OCI-LY1 (cell line): ENCODE results near the gene PIR.

ENCODE experiments used
- H2AFZ ChIP-seq: fragments of 200-600 bp; sonication (generic), shearing (Covaris generic); 2 replicates; pipeline ENCODE4 v1.6.0; 2014; ENCODE audit warnings: antibody characterized with exemption, mild to moderate bottlenecking, low read length
- H3F3A ChIP-seq: fragments of 200-600 bp; sonication (generic), shearing (Covaris generic); 2 replicates; pipeline ENCODE4 v1.6.0; 2014; ENCODE audit warnings: mild to moderate bottlenecking, antibody characterized with exemption, low read length, moderate library complexity; ENCODE audit not compliant: insufficient read depth
- H3K27ac ChIP-seq: fragments of 200-600 bp; sonication (generic); 2 replicates; pipeline ENCODE4 v1.5.1; 2014; ENCODE audit warnings: low read length, mixed run types, mild to moderate bottlenecking, low read depth; ENCODE audit not compliant: poor library complexity, severe bottlenecking
- H3K27me3 ChIP-seq: fragments of 200-600 bp; sonication (generic); 2 replicates; pipeline ENCODE4 v1.6.0; 2014; ENCODE audit warnings: antibody characterized with exemption, mild to moderate bottlenecking, low read length, moderate library complexity; ENCODE audit not compliant: insufficient read depth
- H3K36me3 ChIP-seq: fragments of 200-600 bp; sonication (generic); 2 replicates; pipeline ENCODE4 v1.6.1; 2014; ENCODE audit warnings: mild to moderate bottlenecking, antibody characterized with exemption, low read length, moderate library complexity, mixed read lengths; ENCODE audit not compliant: insufficient read depth
- H3K4me1 ChIP-seq: fragments of 200-600 bp; sonication (generic); 2 replicates; pipeline ENCODE4 v1.5.1; 2014; ENCODE audit warnings: mild to moderate bottlenecking, low read length, moderate library complexity; ENCODE audit not compliant: insufficient read depth, severe bottlenecking
- H3K4me2 ChIP-seq: fragments of 200-600 bp; sonication (generic), shearing (Covaris generic); 2 replicates; pipeline ENCODE4 v1.6.1; 2014; ENCODE audit warnings: low read length
- H3K4me3 ChIP-seq: fragments of 200-600 bp; sonication (generic); 2 replicates; pipeline ENCODE4 v1.5.1; 2014; ENCODE audit warnings: low read length, low read depth, mild to moderate bottlenecking, mixed read lengths; ENCODE audit not compliant: poor library complexity, severe bottlenecking
- H3K79me2 ChIP-seq: fragments of 200-600 bp; shearing (Covaris generic); 2 replicates; pipeline ENCODE4 v1.6.1; 2016; ENCODE audit warnings: mixed run types, low read length, mixed read lengths; ENCODE audit not compliant: insufficient read depth
- H3K9ac ChIP-seq: fragments of 200-600 bp; sonication (generic), shearing (Covaris generic); 2 replicates; pipeline ENCODE4 v1.6.1; 2014; ENCODE audit warnings: mild to moderate bottlenecking, low read length, mixed read lengths
- H3K9me2 ChIP-seq: fragments of 200-600 bp; sonication (generic), shearing (Covaris generic); 2 replicates; pipeline ENCODE4 v1.6.1; 2014; ENCODE audit warnings: low read depth, mild to moderate bottlenecking, low read length, mixed read lengths
- H3K9me3 ChIP-seq: fragments of 200-600 bp; shearing (Covaris generic); 2 replicates; pipeline ENCODE4 v1.6.1; 2014; ENCODE audit warnings: low read length, mixed read lengths
- H4K20me1 ChIP-seq: fragments of 200-600 bp; sonication (generic), shearing (Covaris generic); 2 replicates; pipeline ENCODE4 v1.6.0; 2016; ENCODE audit warnings: mild to moderate bottlenecking, low read length; ENCODE audit not compliant: insufficient read depth
- EZH2 ChIP-seq: fragments of 200-600 bp; sonication (generic), shearing (Covaris generic); IDR thresholded peaks from 2 replicates; pipeline ENCODE4 v1.8.0; 2017; ENCODE audit warnings: borderline replicate concordance, mixed run types, mild to moderate bottlenecking, antibody characterized with exemption, low read length, moderate library complexity, mixed read lengths
- TF ChIP-seq, protein P1 (sequence below): fragments of 200-600 bp; sonication (generic), shearing (Covaris generic); IDR thresholded peaks from 2 replicates; pipeline ENCODE4 v1.5.1; 2017; ENCODE audit warnings: mild to moderate bottlenecking, antibody characterized with exemption, low read length, moderate library complexity, mixed read lengths

The PIR gene

DNA sequence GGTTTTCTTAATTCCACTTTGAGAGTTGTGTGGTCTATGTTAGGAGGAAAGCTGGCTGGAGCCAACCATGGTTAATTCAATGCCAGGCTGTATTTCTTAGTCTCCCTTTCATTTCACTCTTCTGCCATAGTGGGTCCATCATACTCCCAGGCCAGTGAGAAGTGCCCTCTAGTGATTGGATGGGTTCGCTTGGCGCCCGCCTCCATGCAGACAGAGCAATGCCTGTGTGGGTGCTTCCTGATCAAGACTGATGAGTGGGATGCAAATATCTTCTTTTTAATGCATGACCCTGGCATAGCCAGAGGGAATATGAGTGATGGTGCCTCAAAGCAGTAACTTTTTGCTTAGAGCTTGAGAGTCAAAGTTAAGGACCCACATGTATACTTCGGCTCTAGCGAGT is 13.9 kb upstream of the PIR start:
- TF ChIP-seq EZH2 = no peak
- TF ChIP-seq, protein P1, sequence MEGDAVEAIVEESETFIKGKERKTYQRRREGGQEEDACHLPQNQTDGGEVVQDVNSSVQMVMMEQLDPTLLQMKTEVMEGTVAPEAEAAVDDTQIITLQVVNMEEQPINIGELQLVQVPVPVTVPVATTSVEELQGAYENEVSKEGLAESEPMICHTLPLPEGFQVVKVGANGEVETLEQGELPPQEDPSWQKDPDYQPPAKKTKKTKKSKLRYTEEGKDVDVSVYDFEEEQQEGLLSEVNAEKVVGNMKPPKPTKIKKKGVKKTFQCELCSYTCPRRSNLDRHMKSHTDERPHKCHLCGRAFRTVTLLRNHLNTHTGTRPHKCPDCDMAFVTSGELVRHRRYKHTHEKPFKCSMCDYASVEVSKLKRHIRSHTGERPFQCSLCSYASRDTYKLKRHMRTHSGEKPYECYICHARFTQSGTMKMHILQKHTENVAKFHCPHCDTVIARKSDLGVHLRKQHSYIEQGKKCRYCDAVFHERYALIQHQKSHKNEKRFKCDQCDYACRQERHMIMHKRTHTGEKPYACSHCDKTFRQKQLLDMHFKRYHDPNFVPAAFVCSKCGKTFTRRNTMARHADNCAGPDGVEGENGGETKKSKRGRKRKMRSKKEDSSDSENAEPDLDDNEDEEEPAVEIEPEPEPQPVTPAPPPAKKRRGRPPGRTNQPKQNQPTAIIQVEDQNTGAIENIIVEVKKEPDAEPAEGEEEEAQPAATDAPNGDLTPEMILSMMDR = no peak
- H3K4me1 ChIP-seq = no peaks in the 10 kb centered on the region
- H2AFZ ChIP-seq = no peak overlapping the region
- H3K27ac ChIP-seq = no peak overlapping the region
- no peak overlapping the region for H3K4me2 ChIP-seq
- no peaks in the 10 kb centered on the region for H3F3A ChIP-seq
- H3K9me3 ChIP-seq = no peaks in the 10 kb centered on the region
- H3K4me3 ChIP-seq = no peak overlapping the region
- H3K36me3 ChIP-seq = no peaks in the 10 kb centered on the region
- H3K79me2 ChIP-seq = no peaks in the 10 kb centered on the region
- H4K20me1 ChIP-seq = no peaks in the 10 kb centered on the region
- H3K9me2 ChIP-seq = no peaks in the 10 kb centered on the region
- H3K27me3 ChIP-seq = no peaks in the 10 kb centered on the region
- H3K9ac ChIP-seq = no peak overlapping the region

DNA sequence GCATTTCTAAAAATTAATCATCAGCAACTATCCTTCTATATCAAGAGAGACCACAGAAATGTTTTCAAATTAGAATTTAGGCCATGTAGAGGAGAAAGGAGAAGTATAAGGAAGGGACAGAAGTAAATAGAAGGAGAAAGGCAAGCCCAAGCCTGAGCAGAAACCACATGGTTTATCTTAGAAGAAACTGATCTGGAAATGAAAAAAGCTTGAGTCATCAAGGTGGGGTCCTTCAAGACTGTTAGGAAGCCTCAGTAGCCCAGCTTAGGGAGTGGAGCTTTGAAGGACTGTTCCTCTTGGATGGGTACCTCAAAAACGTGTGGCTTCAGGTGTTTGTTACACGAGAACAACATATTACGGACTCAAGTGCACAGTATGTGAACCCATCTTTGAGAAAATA is 12.0 kb upstream of the PIR start:
- Histone ChIP-seq H3K9me3 (no peaks in the 10 kb centered on the region), H2AFZ (no peak overlapping the region), H3K9ac (no peak overlapping the region), H3K36me3 (no peaks in the 10 kb centered on the region), H3K79me2 (no peaks in the 10 kb centered on the region), H3K27ac (no peak overlapping the region), H3K4me2 (no peak overlapping the region), H3K27me3 (no peaks in the 10 kb centered on the region), H3K4me1 (no peaks in the 10 kb centered on the region), H3K9me2 (no peaks in the 10 kb centered on the region), H4K20me1 (no peaks in the 10 kb centered on the region), H3K4me3 (no peak overlapping the region), H3F3A (no peaks in the 10 kb centered on the region)
- no peak for TF ChIP-seq EZH2
- TF ChIP-seq, protein P1 = no peak

DNA sequence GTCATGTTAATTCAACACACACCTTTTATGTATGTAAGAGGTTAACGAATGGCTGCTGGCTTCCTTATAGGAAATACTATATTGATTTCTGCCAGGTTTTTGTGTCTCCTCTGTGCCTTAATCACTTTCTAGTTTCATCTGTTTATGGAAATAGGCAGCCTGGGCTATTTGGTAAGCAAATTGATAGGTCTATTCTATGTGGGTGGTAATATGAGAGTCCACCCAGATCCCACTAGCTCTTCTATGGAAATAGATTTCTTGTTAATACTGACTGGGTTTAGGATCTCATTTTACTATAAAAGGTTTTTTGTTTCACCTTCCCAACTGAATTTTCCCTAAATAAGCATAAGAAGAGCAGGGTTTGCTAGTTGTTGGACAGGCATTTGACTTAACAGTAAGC is 11.5 kb upstream of the PIR start:
- Histone ChIP-seq H3F3A (no peaks in the 10 kb centered on the region), H3K4me2 (no peak overlapping the region), H3K9me2 (no peaks in the 10 kb centered on the region), H3K36me3 (no peaks in the 10 kb centered on the region), H3K9me3 (no peaks in the 10 kb centered on the region), H3K4me1 (no peaks in the 10 kb centered on the region), H3K27me3 (no peaks in the 10 kb centered on the region), H3K79me2 (no peaks in the 10 kb centered on the region), H3K4me3 (no peak overlapping the region), H2AFZ (no peak overlapping the region), H4K20me1 (no peaks in the 10 kb centered on the region), H3K27ac (no peak overlapping the region), H3K9ac (no peak overlapping the region)
- TF ChIP-seq EZH2 = no peak
- TF ChIP-seq, protein P1 = no peak
